Stomach (tissue), 4 donors: ENCODE measurements around the gene STK39.

Source experiments
- EP300 ChIP-seq: sonication (generic); formaldehyde crosslinking; IDR thresholded peaks from one replicate; pipeline ENCODE4 v1.6.1; 2017; ENCODE audit warnings: antibody characterized with exemption
- POLR2A ChIP-seq, 4 donors: fragments of 450-650 bp; IDR thresholded peaks; one replicate each; pipeline ENCODE4 v1.6.1; 2016; ENCODE audit warnings: antibody characterized with exemption in 4 of 4, control low read depth in 2 of 4, mild to moderate bottlenecking in 1 of 4, moderate library complexity in 1 of 4
- TF ChIP-seq, protein P1 (sequence below), 7 experiments: fragments of 450-650 bp in 4 of 7; fragments of 200-600 bp in 3 of 7; sonication (generic) in 3 of 7; IDR thresholded peaks; one replicate each; pipeline ENCODE4 v1.5.1; 2016 to 2019; ENCODE audit warnings: antibody characterized with exemption in 7 of 7, control low read depth in 2 of 7, mild to moderate bottlenecking in 1 of 7

DNA sequence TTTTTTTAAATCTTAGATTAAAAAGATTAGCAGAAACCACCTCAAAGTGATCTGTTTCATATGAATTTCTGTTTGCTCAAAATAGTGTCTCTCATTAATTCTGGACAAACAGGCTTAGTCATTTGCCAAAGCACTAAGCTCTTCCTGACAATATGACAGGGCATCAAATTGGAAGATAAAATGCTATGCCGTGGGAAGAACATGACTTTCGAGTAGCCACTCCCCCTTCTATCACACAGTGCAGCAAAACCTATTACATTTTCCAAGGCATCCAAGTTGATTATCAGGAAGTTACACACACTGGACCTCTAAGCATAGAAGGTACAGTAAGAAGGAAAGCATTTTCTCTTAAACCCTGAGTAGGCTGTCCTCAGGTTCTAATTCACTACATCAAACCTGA is 89.5 kb downstream of the STK39 start:
- TF ChIP-seq, protein P1, sequence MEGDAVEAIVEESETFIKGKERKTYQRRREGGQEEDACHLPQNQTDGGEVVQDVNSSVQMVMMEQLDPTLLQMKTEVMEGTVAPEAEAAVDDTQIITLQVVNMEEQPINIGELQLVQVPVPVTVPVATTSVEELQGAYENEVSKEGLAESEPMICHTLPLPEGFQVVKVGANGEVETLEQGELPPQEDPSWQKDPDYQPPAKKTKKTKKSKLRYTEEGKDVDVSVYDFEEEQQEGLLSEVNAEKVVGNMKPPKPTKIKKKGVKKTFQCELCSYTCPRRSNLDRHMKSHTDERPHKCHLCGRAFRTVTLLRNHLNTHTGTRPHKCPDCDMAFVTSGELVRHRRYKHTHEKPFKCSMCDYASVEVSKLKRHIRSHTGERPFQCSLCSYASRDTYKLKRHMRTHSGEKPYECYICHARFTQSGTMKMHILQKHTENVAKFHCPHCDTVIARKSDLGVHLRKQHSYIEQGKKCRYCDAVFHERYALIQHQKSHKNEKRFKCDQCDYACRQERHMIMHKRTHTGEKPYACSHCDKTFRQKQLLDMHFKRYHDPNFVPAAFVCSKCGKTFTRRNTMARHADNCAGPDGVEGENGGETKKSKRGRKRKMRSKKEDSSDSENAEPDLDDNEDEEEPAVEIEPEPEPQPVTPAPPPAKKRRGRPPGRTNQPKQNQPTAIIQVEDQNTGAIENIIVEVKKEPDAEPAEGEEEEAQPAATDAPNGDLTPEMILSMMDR (IDR thresholded peaks at IDR 0.05) = no peak
- TF ChIP-seq POLR2A (IDR thresholded peaks at IDR 0.05) (no peak), EP300 (no peak)
